Eye (tissue), 1 donor: ENCODE measurements around the gene DDX18.
A peak's percentile ranks its signal among the peaks of the same experiment; 100 is the strongest.
"Not testable (repeated sequence)": the region's sequence is repeated elsewhere in the genome, so short reads cannot be mapped to it uniquely, and the experiment has no call there.

ENCODE experiments used
- DNase-seq: peaks from one replicate; pipeline ENCODE4 v3.0.0-alpha.2; 2015

Gene DDX18

GRCh38 chr2:117814417-117815264, at the start of gene DDX18:
Gene DDX18 (plus strand): TSS chr2:117814691. CDS start chr2:117814778, 87 bp downstream.
- DNase-seq = peak; percentile 99

GRCh38 chr2:117770730-117771129, 43.8 kb upstream of the DDX18 start:
- DNase-seq = no peak

GRCh38 chr2:117771969-117772630, 42.4 kb upstream of the DDX18 start:
- peak; percentile 84 for DNase-seq

DNA sequence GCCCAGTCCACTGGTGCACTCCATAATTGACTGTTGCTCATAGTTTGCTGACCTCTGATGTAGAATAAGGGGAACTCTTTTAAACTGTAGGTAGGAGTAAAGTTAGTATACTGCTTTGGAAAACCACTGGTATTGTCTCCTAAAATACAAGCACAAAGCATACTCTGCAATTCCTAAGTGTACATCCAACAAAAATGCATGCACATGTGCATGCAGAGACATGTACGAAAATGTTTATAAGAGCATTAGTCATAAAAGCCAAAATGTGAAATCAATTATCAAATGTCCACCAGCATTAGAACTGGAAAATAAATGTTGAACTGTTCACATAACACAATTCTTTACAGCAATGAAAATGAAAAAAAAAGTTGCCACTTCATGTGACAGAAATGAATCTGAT, 39.8 kb upstream of the DDX18 start:
- DNase-seq = no peak

- DNase-seq = no peak
Observed at GRCh38 chr2:117775703-117776219, 38.7 kb upstream of the DDX18 start.

GRCh38 chr2:117776888-117777287, 37.6 kb upstream of the DDX18 start:
- DNase-seq = no peak

DNA sequence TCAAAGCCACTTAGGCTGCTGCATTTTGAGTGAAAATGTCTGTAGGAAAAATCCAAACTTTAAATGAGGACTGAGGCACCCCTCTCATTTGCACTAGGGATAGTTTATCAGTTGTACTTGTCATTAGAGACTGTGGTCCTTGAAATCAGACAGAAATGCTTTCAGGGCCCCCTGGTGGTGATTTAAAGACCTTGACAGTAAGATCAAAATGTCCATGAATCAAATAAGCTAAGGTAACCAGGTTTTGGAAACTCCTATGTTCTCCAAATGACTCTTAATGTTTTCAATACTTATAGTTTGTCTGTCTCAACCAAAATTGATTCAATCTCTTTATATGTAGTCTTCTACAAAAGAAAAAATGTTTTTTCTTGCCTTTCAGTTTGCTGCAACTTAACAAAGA, 28.8 kb upstream of the DDX18 start:
- peak; percentile 82 for DNase-seq

DNA sequence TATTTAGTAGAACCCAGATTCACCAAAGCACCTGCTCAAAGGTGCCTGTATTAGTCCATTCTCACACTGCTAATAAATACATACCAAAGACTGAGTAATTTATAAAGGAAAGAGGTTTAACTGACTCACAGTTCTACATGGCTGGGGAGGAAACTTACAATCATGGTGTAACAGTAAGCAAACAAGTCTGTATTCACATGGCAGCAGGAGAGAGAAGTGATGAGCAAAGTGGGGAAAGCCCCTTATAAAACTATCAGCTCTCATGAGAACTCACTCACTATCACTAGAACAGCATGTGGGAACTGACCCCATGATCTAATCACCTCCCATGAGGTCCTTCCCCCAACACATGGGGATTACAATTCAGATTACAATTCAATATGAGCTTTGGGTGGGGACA, 28.0 kb upstream of the DDX18 start:
- DNase-seq = no peak

DNA sequence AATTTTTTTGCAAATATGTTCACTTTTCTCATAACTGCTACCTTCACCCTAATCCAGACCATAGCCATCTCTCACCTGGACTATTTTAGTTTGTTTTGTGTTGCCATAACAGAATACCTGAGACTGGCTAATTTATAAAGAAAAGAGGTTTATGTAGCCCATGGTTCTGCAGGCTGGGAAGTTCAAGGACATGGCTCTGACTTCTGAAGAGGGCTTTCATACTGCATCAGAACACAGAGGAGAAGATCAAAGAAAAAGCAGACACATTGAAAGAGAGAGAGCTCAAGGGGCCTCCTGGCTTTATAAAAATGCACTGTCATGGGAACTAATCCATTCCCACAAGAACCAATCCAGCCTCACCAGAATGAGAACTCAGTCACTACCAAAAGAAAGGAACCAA, 25.0 kb upstream of the DDX18 start:
- DNase-seq = no peak

GRCh38 chr2:117794668-117795067, 19.8 kb upstream of the DDX18 start:
- DNase-seq = no peak

DNA sequence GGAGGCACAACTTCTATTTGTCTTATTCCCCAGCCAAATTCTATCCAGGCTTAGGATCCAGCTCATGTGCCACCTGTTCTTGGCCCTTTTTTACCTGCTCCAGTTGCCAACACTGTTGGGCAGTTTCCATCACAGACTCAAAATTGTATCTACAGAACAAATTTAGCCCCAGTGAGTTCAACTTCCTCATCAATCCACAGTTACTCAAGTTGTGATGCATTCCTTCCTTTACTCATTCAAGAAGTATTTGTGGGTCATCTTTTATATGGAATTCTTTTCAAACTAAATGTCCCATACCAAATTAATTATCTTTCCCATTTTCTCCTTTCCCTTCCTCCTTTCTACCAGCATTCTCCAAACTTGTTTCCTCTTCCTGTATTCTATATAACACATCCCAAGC, 12.7 kb upstream of the DDX18 start:
- no peak for DNase-seq

GRCh38 chr2:117803644-117804325, 10.7 kb upstream of the DDX18 start:
- peak; percentile 17 for DNase-seq

DNA sequence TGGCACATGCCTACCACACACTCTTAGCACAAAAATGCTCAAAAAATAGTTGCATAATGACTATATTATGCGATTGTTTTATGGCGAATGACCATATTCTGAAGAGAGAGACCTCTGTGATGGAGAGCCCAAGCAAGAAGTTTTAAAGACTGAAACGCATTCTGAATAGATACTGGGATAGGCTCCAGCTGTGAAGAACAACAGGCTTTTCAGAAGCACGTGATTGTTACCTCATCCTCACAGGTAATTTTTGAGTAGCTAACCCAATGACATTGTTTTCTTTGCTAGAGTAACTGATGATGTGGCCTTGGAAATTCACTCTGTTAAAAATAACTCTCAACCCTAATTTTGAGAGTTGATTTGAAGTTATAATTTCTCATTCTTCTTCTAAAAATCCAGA, 2.0 kb upstream of the DDX18 start:
- no peak for DNase-seq

DNA sequence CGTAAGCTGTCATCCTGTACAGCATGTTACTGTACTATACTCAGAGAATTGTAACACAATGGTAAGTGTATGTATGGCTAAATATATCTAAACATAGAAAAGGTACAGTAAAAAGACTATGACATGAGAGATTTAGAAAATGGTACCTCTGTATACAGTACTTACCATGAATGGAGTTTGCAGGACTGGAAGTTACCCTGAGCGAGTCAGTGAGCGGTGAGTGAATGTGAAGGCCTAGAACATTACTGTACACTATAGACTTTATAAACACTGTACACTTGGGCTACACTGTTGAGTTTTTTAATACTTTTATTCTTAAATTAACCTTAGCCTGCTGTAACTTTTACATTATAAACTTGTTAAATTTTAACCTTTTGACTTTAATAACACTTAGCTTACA, 1.5 kb downstream of the DDX18 start:
- DNase-seq = no peak

DNA sequence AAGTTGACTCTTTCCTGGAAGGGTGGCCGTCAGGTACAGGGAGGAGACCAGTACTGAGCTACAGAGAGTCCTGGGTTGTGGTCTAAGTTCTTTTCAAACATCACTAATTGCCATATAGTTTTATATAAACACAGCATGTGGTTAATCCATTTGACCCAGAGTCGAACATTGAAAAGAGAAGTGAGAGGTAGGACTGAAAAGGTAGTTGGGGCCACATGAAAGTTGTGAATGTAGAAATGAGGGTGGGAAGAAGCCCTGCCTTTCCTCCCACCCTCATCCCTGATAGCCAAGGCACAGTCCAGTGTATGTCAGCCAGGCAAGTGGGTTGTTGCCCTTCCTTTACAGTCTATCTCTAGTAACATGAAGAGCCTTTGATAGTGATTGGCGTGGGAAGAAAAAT, 4.4 kb downstream of the DDX18 start:
- DNase-seq = no peak

DNA sequence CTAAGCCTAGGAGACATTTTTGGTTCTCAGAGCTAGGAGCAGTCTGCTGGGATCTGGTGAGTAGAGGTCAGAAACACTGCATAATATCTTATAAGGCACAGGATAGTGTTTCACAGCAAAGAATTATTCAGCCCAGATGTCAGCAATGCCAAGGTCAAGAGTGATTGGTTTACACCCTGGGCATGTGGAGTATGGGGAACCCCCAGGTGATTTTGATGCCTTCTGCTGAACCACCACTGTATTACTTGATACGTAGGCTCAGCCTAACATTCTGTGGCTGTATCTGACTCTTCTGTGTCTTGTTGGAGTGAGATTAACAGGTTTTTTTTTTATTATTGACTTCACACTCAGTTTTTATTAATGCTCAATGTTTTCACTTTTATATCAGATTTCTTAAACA, 6.0 kb downstream of the DDX18 start:
- DNase-seq = no peak

- no peak for DNase-seq
Observed at GRCh38 chr2:117825437-117825836, 10.9 kb downstream of the DDX18 start.

- DNase-seq = not testable (repeated sequence)
Observed at GRCh38 chr2:117827464-117827863, 13.0 kb downstream of the DDX18 start.

- DNase-seq = no peak
Observed at GRCh38 chr2:117828870-117829269, 14.4 kb downstream of the DDX18 start.

DNA sequence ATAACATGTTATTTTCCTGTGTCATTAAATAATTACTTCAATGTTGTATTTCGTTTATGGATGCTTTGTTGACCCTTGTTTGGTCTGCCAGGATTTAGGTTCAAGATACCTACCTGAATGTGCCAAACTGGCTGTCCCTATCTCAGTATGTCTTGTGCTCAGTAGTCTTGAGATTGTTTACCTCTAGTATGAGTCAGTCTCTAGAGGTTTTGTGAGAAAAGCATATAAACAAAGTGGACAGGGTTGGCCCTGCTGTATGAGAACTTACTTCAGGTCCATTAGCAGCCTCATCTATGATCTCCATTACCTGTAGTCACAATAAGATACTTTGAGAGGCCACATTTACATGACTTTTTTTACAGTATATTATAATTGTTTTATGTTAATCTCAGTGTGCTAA, 17.8 kb downstream of the DDX18 start:
- DNase-seq = no peak

DNA sequence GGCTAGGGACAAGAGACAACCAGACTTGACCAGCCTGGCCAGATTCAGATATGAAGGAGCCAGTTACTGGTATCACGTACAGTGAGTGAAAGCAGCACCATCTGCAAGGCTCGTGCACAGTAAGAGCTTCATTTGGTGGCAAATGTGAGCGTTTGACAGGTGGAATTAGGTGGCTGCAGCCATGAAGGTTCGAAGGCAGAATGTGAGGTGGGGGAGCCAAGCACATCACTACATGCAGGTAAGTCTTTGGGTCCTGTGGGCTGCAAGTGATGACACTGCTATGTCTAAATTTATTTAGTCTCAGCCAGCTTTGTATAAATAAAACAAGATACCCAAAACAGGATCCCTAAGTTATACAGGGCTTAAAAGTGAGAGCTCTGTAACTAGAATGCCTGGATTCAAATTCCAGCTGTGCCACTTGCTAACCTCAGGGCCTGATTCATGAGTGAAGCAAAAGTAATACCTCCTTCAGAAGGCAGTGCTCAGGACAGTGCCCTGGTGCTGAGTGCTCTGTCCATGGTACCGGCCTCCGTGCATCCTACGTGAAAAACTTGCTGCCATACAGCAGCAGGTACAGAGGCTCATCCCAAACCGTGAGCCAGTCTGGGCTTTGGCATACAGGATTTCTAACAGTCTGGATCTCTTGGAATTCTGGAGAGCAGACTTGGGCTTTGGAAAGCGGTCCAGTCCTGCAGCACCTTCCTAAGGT, 18.6 kb downstream of the DDX18 start:
- DNase-seq = peak; percentile 36

DNA sequence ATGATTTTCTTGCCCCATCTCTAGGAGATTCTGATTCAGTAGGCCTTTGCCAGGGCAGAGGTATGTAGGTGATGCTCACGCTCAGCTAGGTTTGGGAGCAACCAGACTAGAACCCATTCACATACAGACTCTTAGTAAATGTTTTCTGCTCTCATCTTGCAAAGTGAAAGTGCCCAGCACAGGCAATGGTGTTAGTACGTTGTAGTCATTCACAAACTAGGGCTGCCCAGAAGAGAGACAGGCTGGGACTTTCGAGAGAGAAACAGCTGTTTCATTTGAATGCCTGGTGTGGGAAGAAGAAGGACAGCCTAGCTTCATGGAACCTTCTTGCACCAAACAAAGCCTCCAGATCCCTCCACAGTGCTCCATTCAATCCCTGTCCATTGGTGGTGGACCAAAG, 19.4 kb downstream of the DDX18 start:
- DNase-seq = no peak

DNA sequence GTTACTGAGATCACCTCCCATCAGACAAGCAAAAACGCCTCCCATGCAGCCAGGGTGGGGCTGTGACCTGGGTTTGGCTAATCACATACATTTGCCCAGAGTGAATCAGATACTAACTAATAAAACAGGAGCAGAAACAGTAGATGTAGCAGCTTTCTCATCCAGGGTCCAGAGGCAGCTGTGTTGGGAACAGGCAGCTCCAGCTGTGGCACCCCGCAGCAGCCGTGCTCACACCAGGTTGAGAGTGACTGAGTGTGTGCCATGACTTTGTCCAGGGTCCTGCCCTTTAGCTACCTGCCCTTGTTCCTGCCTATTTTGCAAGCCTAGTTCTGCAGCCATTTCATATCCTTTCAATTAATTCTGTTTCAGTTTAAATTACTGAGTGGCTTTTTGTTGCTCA, 20.5 kb downstream of the DDX18 start:
- no peak for DNase-seq
